NK-92 treated with Interleukin-12 subunit alpha and Interleukin-12 subunit beta, amount 100 ng/mL, for 24 hours (cell line): Measurements from ENCODE around the gene SUSD4.
"Not testable (repeated sequence)": the region's sequence is repeated elsewhere in the genome, so short reads cannot be mapped to it uniquely, and the experiment has no call there.

Experiments
- DNase-seq: peaks from one replicate; lab custom pipeline; 2025; lab: John Stamatoyannopoulos, UW

Gene SUSD4

GRCh38 chr1:223291796-223292195 is 72.2 kb downstream of the SUSD4 start:
- DNase-seq = no peak

- no peak for DNase-seq
These were observed 73.6 kb downstream of the SUSD4 start for GRCh38 chr1:223290397-223290796.

GRCh38 chr1:223289621-223290020 is 74.4 kb downstream of the SUSD4 start:
- DNase-seq = no peak

- no peak for DNase-seq
These were observed 75.2 kb downstream of the SUSD4 start for GRCh38 chr1:223288826-223289225.

GRCh38 chr1:223285452-223285851 is 78.5 kb downstream of the SUSD4 start:
- DNase-seq = no peak

GRCh38 chr1:223283697-223284096 is 80.3 kb downstream of the SUSD4 start:
- DNase-seq = not testable (repeated sequence)

- not testable (repeated sequence) for DNase-seq
These were observed 85.7 kb downstream of the SUSD4 start for GRCh38 chr1:223278311-223278710.

- DNase-seq = no peak
These were observed 87.9 kb downstream of the SUSD4 start for GRCh38 chr1:223276029-223276428.

- DNase-seq = no peak
These were observed 90.5 kb downstream of the SUSD4 start for GRCh38 chr1:223273511-223273910.

- DNase-seq = no peak
These were observed 92.7 kb downstream of the SUSD4 start for GRCh38 chr1:223271085-223271781.

- no peak for DNase-seq
These were observed 93.8 kb downstream of the SUSD4 start for GRCh38 chr1:223270155-223270554.

- no peak for DNase-seq
These were observed 95.0 kb downstream of the SUSD4 start for GRCh38 chr1:223269006-223269405.

- no peak for DNase-seq
These were observed 97.3 kb downstream of the SUSD4 start for GRCh38 chr1:223266632-223267172.

GRCh38 chr1:223264983-223265908 is 98.7 kb downstream of the SUSD4 start:
- no peak for DNase-seq

GRCh38 chr1:223264529-223264928 is 99.4 kb downstream of the SUSD4 start:
- no peak for DNase-seq

- DNase-seq = no peak
These were observed 102.1 kb downstream of the SUSD4 start for GRCh38 chr1:223261914-223262313.

GRCh38 chr1:223260712-223261111 is 103.3 kb downstream of the SUSD4 start:
- DNase-seq = no peak

GRCh38 chr1:223259462-223259861 is 104.5 kb downstream of the SUSD4 start:
- DNase-seq = no peak

- DNase-seq = no peak
These were observed 105.2 kb downstream of the SUSD4 start for GRCh38 chr1:223258751-223259198.

- DNase-seq = no peak
These were observed 106.0 kb downstream of the SUSD4 start for GRCh38 chr1:223257856-223258550.

- no peak for DNase-seq
These were observed 107.9 kb downstream of the SUSD4 start for GRCh38 chr1:223256034-223256433.

GRCh38 chr1:223253916-223254315 is 110.1 kb downstream of the SUSD4 start:
- DNase-seq = no peak
